HepG2 (cell line): ENCODE results near the gene POGLUT2. TPM values are rescaled to one million over a fixed set of nuclear protein-coding genes. Genes with fewer than 3 reads are reported as not detected.
A peak's percentile ranks its signal among the peaks of the same experiment; 100 is the strongest.

Source experiments
- BRF2 ChIP-seq: sonication (generic); formaldehyde crosslinking; IDR thresholded peaks from 2 replicates; pipeline ENCODE4 v1.8.1; 2022; ENCODE audit warnings: mild to moderate bottlenecking, missing genetic modification reagents
- CREB3 ChIP-seq: sonication (generic); formaldehyde crosslinking; IDR thresholded peaks from 2 replicates; pipeline ENCODE4 v1.5.0; 2020; ENCODE audit warnings: missing genetic modification reagents
- GTF3A ChIP-seq: sonication (generic); formaldehyde crosslinking; conservative IDR thresholded peaks from 2 replicates; pipeline ENCODE4 v1.4.0; 2020; ENCODE audit warnings: mild to moderate bottlenecking, missing genetic modification reagents
- KDM5B ChIP-seq: sonication (generic); formaldehyde crosslinking; IDR thresholded peaks from 2 replicates; pipeline ENCODE4 v1.4.0; 2020; ENCODE audit warnings: missing genetic modification reagents, mild to moderate bottlenecking, borderline replicate concordance
- MTERF4 ChIP-seq: sonication (generic); formaldehyde crosslinking; IDR thresholded peaks from 2 replicates; pipeline ENCODE4 v1.8.0; 2023; ENCODE audit warnings: mild to moderate bottlenecking, missing genetic modification reagents
- ZBTB10 ChIP-seq: sonication (generic); formaldehyde crosslinking; IDR thresholded peaks from 2 replicates; pipeline ENCODE4 v1.4.0; 2020; ENCODE audit warnings: missing genetic modification reagents, borderline replicate concordance
- ZBTB4 ChIP-seq: sonication (generic); formaldehyde crosslinking; IDR thresholded peaks from 2 replicates; pipeline ENCODE4 v1.4.0; 2020; ENCODE audit warnings: missing genetic modification reagents, mild to moderate bottlenecking, borderline replicate concordance
- ZNF142 ChIP-seq: sonication (generic); formaldehyde crosslinking; IDR thresholded peaks from 2 replicates; pipeline ENCODE4 v1.4.0; 2020; ENCODE audit warnings: missing genetic modification reagents
- ZNF800 ChIP-seq: sonication (generic); formaldehyde crosslinking; IDR thresholded peaks from 2 replicates; pipeline ENCODE4 v1.4.0; 2020; ENCODE audit warnings: missing genetic modification reagents
- polyA plus RNA-seq, 8 experiments: library from polyadenylated mRNA; depleted of rRNA in 3 of 8; stranded (reverse) in 7 of 8; unstranded in 1 of 8; fragments of >200 nt; fragmentation: Illumina TruSeq in 4 of 8; extraction: Trizol in 4 of 8; gene quantifications; 2 replicates each; pipeline versions ENCODE4 v1.2.1 to v1.2.3, GENCODE V29; 2011 to 2016; ENCODE audit warnings: low read depth in 4 of 8, missing spikeins in 1 of 8, mixed read lengths in 1 of 8; ENCODE audit not compliant: insufficient read depth in 1 of 8
- total RNA-seq, 5 experiments: library from RNA; depleted of rRNA; stranded (reverse); fragments of >200 nt; fragmentation: Illumina TruSeq; extraction: Trizol; gene quantifications; 2 replicates each; pipeline ENCODE4 v1.2.3, GENCODE V29; 2016; ENCODE audit warnings: low read depth in 1 of 5

POGLUT2 gene
- total and polyA plus RNA-seq, 2 of the 13 experiments (the other 11 are each of a cell fraction or from before 2014, with no cell fraction given), result 18.0 to 26.1 TPM

GRCh38 chr13:102845630-102846260 is 47.0 kb upstream of the POGLUT2 start, which contains the start of gene ERCC5 (continued):
- TF ChIP-seq ZNF800 (peak; percentile 75), ZNF142 (CRISPR knock-in tag) (peak; percentile 44), CREB3 (CRISPR knock-in tag) (no peak), BRF2 (CRISPR knock-in tag) (peak; percentile 94; the same call in 1 of the 2 replicates), ZBTB4 (CRISPR knock-in tag) (peak; percentile 81; the same call in 1 of the 2 replicates), MTERF4 (CRISPR knock-in tag) (0 out of 2 replicates have a peak, but pooled peaks have one; percentile 58), ZBTB10 (peak; percentile 87), GTF3A (CRISPR knock-in tag) (no peak), KDM5B (CRISPR knock-in tag) (peak; percentile 93; the same call in 1 of the 2 replicates)
